GM19324 (cell line): ENCODE results near the gene TGFBR3.

ENCODE experiments used
- ATAC-seq: cut with Tn5 transposase; IDR thresholded peaks from one replicate; pipeline ENCODE4 v1.9.1; 2021; ENCODE audit warnings: mild to moderate bottlenecking, moderate library complexity; ENCODE audit not compliant: unreplicated experiment, low FRiP score

The TGFBR3 gene

GRCh38 chr1:91828583-91829281 lies 57.2 kb downstream of the TGFBR3 start:
- ATAC-seq, result no peak

GRCh38 chr1:91827459-91828321 lies 58.3 kb downstream of the TGFBR3 start:
- ATAC-seq, result no peak

DNA sequence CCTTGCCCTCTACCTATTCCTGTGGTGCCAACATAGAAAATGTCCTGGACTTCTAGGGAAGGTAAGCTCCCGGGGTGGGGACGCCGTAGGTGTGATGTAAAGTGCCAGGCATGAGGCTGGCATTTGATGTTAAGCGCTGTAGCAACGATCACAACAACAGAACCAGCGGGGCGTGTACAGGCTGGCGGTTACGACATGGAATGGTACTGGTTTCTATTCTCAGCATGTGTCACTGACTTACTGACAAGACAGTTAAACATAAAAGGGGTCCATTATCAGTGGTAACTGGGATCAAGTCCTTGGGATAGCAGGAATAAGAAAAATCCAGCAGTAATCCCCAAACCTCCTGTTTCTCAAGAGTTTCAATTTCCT lies 58.9 kb downstream of the TGFBR3 start:
- no peak for ATAC-seq

GRCh38 chr1:91826649-91827048 lies 59.3 kb downstream of the TGFBR3 start:
- no peak for ATAC-seq

DNA sequence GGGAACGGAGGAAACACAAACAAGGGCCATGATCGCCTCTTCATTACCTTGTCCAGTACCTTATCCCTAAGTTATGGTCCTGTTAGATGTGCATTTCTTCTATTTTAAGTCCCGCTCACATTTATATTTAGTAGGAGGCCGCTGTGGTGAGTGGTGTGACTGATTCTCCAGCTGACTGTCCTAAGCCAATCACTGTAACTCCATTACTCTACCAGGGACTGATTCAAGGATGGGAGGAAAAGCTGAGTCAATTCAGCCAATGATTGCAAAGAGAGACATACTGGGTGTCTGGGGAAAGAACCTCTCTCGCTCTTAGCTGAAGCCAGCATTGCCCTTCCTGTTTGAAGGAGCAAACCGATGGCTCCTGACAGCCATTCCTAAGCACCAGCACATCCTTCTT lies 59.7 kb downstream of the TGFBR3 start:
- ATAC-seq, result no peak

DNA sequence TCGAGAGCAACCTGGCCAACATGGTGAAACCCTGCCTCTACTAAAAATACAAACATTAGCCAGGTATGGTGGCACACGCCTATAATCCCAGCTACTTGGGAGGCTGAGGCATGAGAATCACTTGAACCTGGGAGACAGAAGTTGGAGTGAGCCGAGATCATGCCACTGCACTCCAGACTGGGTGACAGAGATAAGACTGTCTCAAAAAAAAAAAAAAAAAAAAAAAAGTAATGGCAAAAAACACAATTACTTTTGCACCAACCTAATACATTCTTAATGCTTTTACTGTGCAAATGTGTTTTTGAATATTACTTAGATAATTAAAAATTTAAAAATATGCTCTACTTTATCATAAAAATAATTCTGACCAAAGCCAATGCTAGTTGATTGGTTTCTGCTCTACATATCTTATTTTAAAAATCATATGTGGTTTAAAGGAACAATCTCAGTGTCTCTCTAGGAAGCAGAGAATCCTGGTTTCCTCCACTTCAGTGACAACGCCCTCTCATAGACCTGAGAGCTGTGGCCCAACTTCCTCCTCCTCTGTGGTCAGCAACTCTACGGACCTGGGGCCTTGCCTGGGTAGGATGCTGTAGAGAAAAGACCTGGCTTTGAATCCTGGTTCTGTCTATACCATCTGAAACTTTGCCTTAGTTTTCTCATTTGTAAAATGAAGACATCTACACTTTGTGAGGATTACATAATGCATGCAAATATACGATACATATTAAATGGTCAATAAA lies 64.7 kb downstream of the TGFBR3 start:
- ATAC-seq, result no peak

DNA sequence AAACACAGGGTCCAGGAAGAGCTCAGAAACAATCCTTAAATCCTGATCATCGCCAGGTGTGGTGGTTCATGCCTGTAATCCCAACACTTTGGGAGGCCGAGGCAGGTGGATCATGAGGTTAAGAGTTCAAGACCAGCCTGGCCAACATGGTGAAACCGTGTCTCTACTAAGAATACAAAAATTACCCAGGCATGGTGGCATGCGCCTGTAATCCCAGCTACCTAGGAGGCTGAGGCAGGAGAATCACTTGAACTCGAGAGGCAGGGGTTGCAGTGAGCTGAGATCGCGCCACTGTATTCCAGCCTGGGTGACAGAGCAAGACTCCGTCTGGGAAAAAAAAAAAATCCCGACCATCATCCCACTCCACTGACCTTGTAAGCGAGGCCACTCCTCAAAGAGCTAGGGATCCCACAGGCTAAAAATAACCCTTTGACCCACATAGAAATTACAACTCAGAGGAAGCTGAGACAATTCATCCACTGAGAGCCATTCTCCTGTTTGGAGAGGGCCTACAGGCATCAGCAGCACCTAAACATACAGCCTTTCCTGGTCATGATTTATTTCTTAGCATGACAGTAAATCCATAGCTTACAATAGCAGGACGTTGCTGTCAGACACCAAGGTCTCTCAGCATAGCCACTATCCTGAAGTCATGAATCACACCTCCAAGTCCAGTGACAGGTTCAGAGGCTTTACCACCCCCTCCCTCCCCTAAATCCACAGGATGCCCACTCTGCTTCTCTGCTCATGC lies 66.7 kb downstream of the TGFBR3 start:
- no peak for ATAC-seq

DNA sequence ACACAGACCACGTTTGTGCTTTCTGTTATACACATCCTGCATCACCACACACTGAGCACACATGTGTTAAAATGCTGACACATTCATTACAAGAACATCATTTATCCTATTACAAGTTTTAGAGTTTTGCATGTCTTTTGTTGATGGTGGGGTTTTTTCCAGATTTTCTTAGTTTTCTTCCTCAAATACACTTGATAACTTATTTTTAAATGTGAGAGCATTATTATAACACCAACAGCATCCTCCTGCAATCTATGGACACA lies 67.3 kb downstream of the TGFBR3 start:
- no peak for ATAC-seq

DNA sequence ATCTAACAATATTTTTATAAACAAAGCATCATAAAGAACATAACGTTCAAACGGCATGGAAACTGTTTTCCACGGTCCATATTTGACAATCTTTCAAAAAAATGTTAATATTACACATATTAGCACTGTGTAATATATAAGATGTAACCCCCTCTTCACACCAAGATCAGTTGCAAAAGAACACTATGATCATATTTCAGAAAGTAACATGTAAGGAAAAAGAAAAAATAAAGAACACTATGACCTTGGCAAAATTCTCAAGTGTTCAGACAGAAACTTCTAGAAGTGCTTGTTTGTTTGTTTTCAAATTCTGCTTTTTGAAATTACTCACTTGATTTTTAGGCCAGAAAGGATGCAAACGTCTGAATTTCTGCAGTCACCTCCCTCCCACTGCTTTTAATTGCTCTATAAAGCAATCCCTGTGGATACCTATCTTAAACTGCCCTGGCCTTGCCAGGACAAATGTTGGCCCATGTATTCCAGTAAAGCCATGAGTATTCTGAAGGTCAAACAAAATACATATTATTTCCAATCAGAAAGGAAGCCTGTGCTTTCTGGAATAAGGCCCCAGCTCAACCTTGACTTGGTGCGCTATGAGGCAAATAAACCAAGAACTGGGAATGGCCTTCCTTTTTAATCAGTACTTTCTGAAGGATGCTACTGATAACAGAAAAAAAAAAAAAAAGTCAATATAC lies 68.6 kb downstream of the TGFBR3 start:
- no peak for ATAC-seq

- ATAC-seq, result no peak
These were observed 69.9 kb downstream of the TGFBR3 start for GRCh38 chr1:91816031-91816430.

DNA sequence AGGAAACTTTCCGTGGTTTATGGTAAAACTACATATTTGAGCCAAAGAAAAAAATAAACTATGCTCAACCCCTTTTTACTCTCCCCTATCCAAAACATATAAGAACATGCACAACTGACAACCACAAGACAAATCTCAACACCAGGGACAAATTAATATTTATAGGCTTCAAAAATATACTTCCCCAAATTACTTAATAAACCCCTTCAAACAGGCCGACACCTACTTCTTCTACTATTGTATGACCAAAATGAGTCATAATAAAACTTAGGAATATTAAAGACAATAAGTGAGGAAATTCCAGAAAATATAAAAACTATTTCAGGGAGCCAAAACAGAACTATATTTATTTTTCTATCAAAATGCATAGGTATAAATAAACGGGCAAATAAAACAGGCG lies 71.5 kb downstream of the TGFBR3 start:
- ATAC-seq, result no peak

DNA sequence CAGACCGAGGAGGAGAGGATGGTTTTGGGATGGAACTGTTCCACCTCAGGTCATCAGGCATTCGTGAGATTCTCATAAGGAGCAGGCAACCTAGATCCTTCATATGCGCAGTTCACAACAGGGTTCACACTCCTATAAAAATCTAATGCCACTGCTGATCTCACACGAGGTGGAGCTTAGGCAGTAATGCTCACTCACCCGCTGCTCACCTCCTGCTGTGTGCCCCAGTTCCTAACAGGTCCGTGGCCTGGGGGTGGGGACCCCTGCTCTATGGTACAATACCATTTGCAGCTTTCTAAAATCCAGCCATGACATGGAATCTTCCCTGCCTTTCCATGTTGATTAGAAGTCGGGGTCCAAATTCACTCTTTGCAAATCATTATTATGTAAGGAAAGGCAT lies 72.1 kb downstream of the TGFBR3 start:
- no peak for ATAC-seq

GRCh38 chr1:91811363-91812025 lies 74.5 kb downstream of the TGFBR3 start:
- ATAC-seq, result no peak

GRCh38 chr1:91809317-91809716 lies 76.6 kb downstream of the TGFBR3 start:
- no peak for ATAC-seq

GRCh38 chr1:91807921-91808620 lies 77.9 kb downstream of the TGFBR3 start:
- no peak for ATAC-seq

GRCh38 chr1:91806769-91807700 lies 78.9 kb downstream of the TGFBR3 start:
- no peak for ATAC-seq

DNA sequence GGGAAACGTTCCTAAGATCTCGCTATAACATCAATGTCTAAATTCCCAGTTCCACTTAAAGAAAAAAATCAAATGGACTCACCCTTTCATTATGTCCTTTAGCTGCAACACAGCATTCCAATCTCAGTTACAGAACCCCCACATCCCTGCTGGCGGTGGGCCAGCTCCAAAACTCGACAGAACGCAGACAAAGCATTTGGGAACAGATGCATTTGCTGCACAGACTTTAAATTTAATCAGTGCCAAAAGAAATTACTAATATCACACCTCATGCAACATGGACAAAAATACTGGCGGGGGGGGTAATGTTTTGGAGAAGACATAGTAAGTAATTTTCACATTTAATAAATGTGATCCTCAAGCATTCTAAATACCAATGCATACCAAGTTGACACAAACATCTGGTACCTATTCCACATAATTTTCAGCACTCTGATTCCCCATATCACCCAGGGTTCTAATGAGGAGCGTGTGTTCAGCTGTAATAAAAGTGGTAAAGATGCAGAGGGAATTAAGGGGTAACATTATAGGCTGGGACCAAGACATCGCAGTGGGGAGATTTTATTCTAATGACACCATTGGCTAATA lies 79.7 kb downstream of the TGFBR3 start:
- ATAC-seq, result no peak

DNA sequence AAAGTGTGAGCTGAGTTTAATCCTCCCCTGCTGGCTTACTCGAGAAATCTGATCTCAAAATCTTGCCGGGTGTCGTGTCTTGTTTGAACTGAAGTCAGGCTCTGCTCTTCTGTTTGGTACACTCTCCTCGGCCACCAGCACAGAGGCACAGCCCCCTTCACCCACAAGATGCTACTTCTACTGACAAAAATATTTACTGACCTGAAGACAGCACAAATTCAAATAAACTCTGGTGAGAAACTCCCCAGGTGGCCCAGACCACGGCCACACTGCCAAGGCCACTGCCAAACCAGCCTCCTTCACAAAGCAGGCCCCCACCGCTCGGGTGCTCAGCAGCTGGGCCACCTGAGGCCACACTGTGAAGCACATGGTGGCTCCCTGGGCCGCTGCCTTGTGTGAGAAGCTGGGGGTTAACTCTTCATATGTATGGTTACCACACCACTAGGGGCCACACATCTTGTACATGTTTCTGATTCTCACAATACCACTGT lies 80.6 kb downstream of the TGFBR3 start:
- ATAC-seq, result no peak
